SU-DHL-6 (cell line): ENCODE data around the gene NTRK2.

Experiments used
- EZH2phosphoT487 ChIP-seq: fragments of 200-600 bp; sonication (generic), shearing (Covaris generic); conservative IDR thresholded peaks from 2 replicates; pipeline ENCODE4 v1.6.1; 2018; ENCODE audit warnings: mild to moderate bottlenecking, antibody characterized with exemption, low read length, moderate library complexity, mixed read lengths
- TF ChIP-seq, protein P1 (sequence below): fragments of 200-600 bp; sonication (generic); IDR thresholded peaks from one replicate; pipeline ENCODE4 v1.5.1; 2017; ENCODE audit warnings: antibody characterized with exemption, mild to moderate bottlenecking, low read length, moderate library complexity; ENCODE audit not compliant: insufficient read depth, poor library complexity, severe bottlenecking

DNA sequence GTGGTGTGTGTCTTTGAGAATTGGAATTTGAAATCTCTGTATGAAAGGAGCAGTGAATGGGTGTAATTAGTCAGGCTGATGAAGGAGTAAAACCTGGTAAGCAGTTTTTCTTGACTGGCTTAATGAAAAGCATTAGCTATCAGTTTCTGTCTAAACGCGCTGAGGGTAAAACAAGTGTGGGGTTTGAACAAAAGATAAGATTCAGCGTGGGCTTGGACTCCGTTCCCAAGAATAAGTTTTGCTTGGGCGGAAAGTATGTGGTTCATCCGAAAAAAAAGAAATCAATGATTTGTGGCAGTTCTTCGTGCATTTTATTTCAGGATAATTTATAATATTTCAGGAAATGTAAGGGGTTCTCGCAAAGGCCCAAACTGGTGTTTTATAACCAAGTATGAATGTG lies 217.3 kb downstream of the NTRK2 start:
- TF ChIP-seq, protein P1, sequence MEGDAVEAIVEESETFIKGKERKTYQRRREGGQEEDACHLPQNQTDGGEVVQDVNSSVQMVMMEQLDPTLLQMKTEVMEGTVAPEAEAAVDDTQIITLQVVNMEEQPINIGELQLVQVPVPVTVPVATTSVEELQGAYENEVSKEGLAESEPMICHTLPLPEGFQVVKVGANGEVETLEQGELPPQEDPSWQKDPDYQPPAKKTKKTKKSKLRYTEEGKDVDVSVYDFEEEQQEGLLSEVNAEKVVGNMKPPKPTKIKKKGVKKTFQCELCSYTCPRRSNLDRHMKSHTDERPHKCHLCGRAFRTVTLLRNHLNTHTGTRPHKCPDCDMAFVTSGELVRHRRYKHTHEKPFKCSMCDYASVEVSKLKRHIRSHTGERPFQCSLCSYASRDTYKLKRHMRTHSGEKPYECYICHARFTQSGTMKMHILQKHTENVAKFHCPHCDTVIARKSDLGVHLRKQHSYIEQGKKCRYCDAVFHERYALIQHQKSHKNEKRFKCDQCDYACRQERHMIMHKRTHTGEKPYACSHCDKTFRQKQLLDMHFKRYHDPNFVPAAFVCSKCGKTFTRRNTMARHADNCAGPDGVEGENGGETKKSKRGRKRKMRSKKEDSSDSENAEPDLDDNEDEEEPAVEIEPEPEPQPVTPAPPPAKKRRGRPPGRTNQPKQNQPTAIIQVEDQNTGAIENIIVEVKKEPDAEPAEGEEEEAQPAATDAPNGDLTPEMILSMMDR = no peak
- no peak for TF ChIP-seq EZH2phosphoT487
